Tibial artery (tissue), 4 donors: ENCODE measurements around the gene MAP2K6.

Experiments used
- DNase-seq, 2 donors: peaks; one replicate each; pipeline ENCODE4 v3.0.0-alpha.2; 2019
- H3K27ac ChIP-seq, 2 donors: fragments of 200-600 bp; sonication (generic) in 1 of 2; 1 replicate in 1 of 2; 2 replicates in 1 of 2; pipeline ENCODE4 v1.5.1; 2018 to 2019; ENCODE audit warnings: mild to moderate bottlenecking in 1 of 2
- H3K27me3 ChIP-seq, 2 donors: fragments of 200-600 bp; sonication (generic) in 1 of 2; one replicate each; pipeline versions ENCODE4 v1.5.1 to v1.6.0; 2016 to 2019
- H3K36me3 ChIP-seq, 3 donors: fragments of 200-600 bp; sonication (generic) in 2 of 3; one replicate each; pipeline ENCODE4 v1.5.1; 2016 to 2019; ENCODE audit warnings: mild to moderate bottlenecking in 2 of 3
- H3K4me1 ChIP-seq, 4 donors: fragments of 200-600 bp; sonication (generic) in 2 of 4; 1 replicate in 3 of 4; 2 replicates in 1 of 4; pipeline ENCODE4 v1.5.1; 2016 to 2019
- H3K4me3 ChIP-seq, 2 donors: fragments of 200-600 bp; sonication (generic) in 1 of 2; 1 replicate in 1 of 2; 2 replicates in 1 of 2; pipeline ENCODE4 v1.5.1; 2018 to 2019; ENCODE audit warnings: mild to moderate bottlenecking in 2 of 2
- H3K9me3 ChIP-seq, 3 donors: fragments of 200-600 bp; sonication (generic) in 1 of 3; one replicate each; pipeline ENCODE4 v1.5.1; 2016 to 2019
- CTCF ChIP-seq, 2 experiments: fragments of 200-600 bp in 1 of 2; fragments of 450-650 bp in 1 of 2; IDR thresholded peaks; one replicate each; pipeline ENCODE4 v1.5.1; 2017 to 2019; ENCODE audit warnings: antibody characterized with exemption in 2 of 2, mild to moderate bottlenecking in 1 of 2, moderate library complexity in 1 of 2
- intact Hi-C: fragments of 100-400 bp; cut with DNase I; formaldehyde crosslinking; loops from one replicate; pipeline ENCODE4 v1.15.0; 2023; ENCODE audit warnings: low total_unique reads

MAP2K6 gene

GRCh38 chr17:69524854-69525253, 110.4 kb downstream of the MAP2K6 start:
- Histone ChIP-seq H3K27ac (no peak overlapping the region), H3K9me3 (no peaks in the 10 kb centered on the region), H3K27me3 (no peaks in the 10 kb centered on the region), H3K36me3 (peaks cover 0 to 11% (median 0%) of the 10 kb centered on the region in 3 donors), H3K4me3 (no peak overlapping the region), H3K4me1 (no peaks in the 10 kb centered on the region)
- TF ChIP-seq CTCF (IDR thresholded peaks at IDR 0.05) = no peak
- intact Hi-C loops = loop anchor here (2.0 to 5.0 kb wide), 2 partner anchors 190 to 1027 kb away; no protein-coding TSS in a partner anchor
- no peak for DNase-seq

- TF ChIP-seq CTCF (IDR thresholded peaks at IDR 0.05) = peak; percentile 77 to 86
- intact Hi-C loops = loop anchor here (2.0 to 5.0 kb wide), 2 partner anchors 191 to 1026 kb away; no protein-coding TSS in a partner anchor
These were observed 111.7 kb downstream of the MAP2K6 start for GRCh38 chr17:69525920-69526841.

GRCh38 chr17:69528035-69528434, 113.5 kb downstream of the MAP2K6 start:
- intact Hi-C loops = loop anchor here (5.0 kb wide), 1 partner anchor 1024 kb away; no protein-coding TSS in a partner anchor
- Histone ChIP-seq H3K4me1 (no peaks in the 10 kb centered on the region), H3K9me3 (no peaks in the 10 kb centered on the region), H3K36me3 (peaks cover 0 to 8% (median 0%) of the 10 kb centered on the region in 3 donors), H3K27me3 (no peaks in the 10 kb centered on the region), H3K4me3 (no peak overlapping the region), H3K27ac (no peak overlapping the region)
- no peak for TF ChIP-seq CTCF (IDR thresholded peaks at IDR 0.05)
- DNase-seq = no peak

More at GRCh38 chr17:69525920-69526841, 111.7 kb downstream of the MAP2K6 start:
- DNase-seq = peak; percentile 34 to 69
- no peak overlapping the region for H3K27ac ChIP-seq
- no peaks in the 10 kb centered on the region for H3K9me3 ChIP-seq
- H3K4me3 ChIP-seq = no peak overlapping the region
- H3K36me3 ChIP-seq = peaks cover 0 to 6% (median 0%) of the 10 kb centered on the region in 3 donors
- H3K4me1 ChIP-seq = no peaks in the 10 kb centered on the region
- no peaks in the 10 kb centered on the region for H3K27me3 ChIP-seq

- H3K36me3 ChIP-seq = peaks cover 0 to 22% (median 5%) of the 10 kb centered on the region in 3 donors
- no peaks in the 10 kb centered on the region for H3K4me1 ChIP-seq
- no peak overlapping the region for H3K27ac ChIP-seq
- no peaks in the 10 kb centered on the region for H3K9me3 ChIP-seq
- no peak for DNase-seq
- TF ChIP-seq CTCF (IDR thresholded peaks at IDR 0.05) = no peak
- no peak overlapping the region for H3K4me3 ChIP-seq
- intact Hi-C loops = no loop called here
- no peaks in the 10 kb centered on the region for H3K27me3 ChIP-seq
These were observed 119.2 kb downstream of the MAP2K6 start for GRCh38 chr17:69533481-69534234.

- intact Hi-C loops = no loop called here
- Histone ChIP-seq H3K4me3 (no peak overlapping the region), H3K27me3 (no peaks in the 10 kb centered on the region), H3K9me3 (no peaks in the 10 kb centered on the region), H3K4me1 (no peaks in the 10 kb centered on the region), H3K27ac (no peak overlapping the region), H3K36me3 (peaks cover 0 to 22% (median 5%) of the 10 kb centered on the region in 3 donors)
- no peak for TF ChIP-seq CTCF (IDR thresholded peaks at IDR 0.05)
- DNase-seq = no peak
These were observed 119.7 kb downstream of the MAP2K6 start for GRCh38 chr17:69534235-69534621.
